ENCODE measurements around the gene EFNA5. TPM values are rescaled to one million over a fixed set of nuclear protein-coding genes. Genes with fewer than 3 reads are reported as not detected.

The EFNA5 gene
- total RNA-seq, 4 donors from 2014 or later, result 2.8 to 5.7 (median 3.7) TPM

DNA sequence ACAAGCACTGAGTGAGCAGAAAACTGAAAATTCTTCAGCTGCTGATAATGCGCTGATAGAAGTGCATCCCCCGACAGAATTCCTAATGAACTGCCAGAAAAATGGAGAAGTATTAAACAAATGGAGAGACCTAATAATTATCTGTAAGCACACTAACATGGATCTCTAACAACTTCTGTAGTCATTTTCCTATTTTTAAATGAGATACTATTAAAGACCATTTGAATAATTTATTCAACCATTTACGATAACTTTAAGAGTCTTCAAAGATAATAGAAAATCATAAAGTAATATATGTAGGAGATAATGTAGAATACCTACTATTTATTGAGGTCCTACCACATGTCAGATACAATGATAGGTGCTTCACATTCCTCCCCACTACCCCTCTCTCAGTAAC lies 72.9 kb downstream of the EFNA5 start:
- no peak for DNase-seq (ENCODE audit: extremely low spot score)
- Histone ChIP-seq H3K4me1 (peaks cover 0 to 10% (median 2%) of the 10 kb centered on the region in 4 donors), H3K36me3 (no peaks in the 10 kb centered on the region), H3K27ac (replicated peaks in 1 of 4) (no peak overlapping the region), H3K27me3 (no peaks in the 10 kb centered on the region), H3K9me3 (no peaks in the 10 kb centered on the region), H3K4me3 (no peak overlapping the region)
- TF ChIP-seq POLR2A (IDR thresholded peaks at IDR 0.05; ENCODE audit: low read depth) (no peak), POLR2AphosphoS5 (IDR thresholded peaks at IDR 0.05) (no peak), EP300 (IDR thresholded peaks at IDR 0.05) (no peak)
- TF ChIP-seq, protein P1, sequence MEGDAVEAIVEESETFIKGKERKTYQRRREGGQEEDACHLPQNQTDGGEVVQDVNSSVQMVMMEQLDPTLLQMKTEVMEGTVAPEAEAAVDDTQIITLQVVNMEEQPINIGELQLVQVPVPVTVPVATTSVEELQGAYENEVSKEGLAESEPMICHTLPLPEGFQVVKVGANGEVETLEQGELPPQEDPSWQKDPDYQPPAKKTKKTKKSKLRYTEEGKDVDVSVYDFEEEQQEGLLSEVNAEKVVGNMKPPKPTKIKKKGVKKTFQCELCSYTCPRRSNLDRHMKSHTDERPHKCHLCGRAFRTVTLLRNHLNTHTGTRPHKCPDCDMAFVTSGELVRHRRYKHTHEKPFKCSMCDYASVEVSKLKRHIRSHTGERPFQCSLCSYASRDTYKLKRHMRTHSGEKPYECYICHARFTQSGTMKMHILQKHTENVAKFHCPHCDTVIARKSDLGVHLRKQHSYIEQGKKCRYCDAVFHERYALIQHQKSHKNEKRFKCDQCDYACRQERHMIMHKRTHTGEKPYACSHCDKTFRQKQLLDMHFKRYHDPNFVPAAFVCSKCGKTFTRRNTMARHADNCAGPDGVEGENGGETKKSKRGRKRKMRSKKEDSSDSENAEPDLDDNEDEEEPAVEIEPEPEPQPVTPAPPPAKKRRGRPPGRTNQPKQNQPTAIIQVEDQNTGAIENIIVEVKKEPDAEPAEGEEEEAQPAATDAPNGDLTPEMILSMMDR (IDR thresholded peaks at IDR 0.05), result no peak
- intact Hi-C loops (cut with DNase I), result no loop called here
- 92% methylated on average over 3 of the region's 3 CpGs for WGBS

DNA sequence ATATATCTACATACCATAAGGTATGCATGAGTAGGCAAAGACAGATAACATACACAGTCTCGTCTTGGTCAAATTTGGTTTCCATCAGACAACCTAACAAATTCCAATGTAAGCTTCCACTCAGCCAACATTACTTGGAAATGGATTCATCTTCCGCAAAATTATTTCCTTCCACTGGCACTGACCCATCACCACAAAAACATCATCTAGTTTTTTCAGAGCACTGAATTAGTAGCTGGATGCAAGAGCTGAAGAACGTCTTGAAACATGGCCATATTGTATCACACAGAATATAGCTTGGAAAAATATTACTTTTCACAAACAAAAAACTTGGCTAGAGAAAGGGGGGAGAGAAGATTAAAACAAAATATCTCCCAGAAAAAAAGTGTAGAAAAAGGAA lies 73.5 kb downstream of the EFNA5 start:
- TF ChIP-seq, protein P1 (IDR thresholded peaks at IDR 0.05), result no peak
- TF ChIP-seq POLR2A (IDR thresholded peaks at IDR 0.05; ENCODE audit: low read depth) (no peak), EP300 (IDR thresholded peaks at IDR 0.05) (no peak), POLR2AphosphoS5 (IDR thresholded peaks at IDR 0.05) (no peak)
- 56% methylated on average over 3 of the region's 3 CpGs for WGBS
- H3K4me1 ChIP-seq, result peaks cover 0 to 10% (median 4%) of the 10 kb centered on the region in 4 donors
- DNase-seq (ENCODE audit: extremely low spot score), result no peak
- H3K36me3 ChIP-seq, result no peaks in the 10 kb centered on the region
- H3K27me3 ChIP-seq, result no peaks in the 10 kb centered on the region
- H3K4me3 ChIP-seq, result no peak overlapping the region
- H3K27ac ChIP-seq (replicated peaks in 1 of 4), result no peak overlapping the region
- intact Hi-C loops (cut with DNase I), result no loop called here
- H3K9me3 ChIP-seq, result no peaks in the 10 kb centered on the region

DNA sequence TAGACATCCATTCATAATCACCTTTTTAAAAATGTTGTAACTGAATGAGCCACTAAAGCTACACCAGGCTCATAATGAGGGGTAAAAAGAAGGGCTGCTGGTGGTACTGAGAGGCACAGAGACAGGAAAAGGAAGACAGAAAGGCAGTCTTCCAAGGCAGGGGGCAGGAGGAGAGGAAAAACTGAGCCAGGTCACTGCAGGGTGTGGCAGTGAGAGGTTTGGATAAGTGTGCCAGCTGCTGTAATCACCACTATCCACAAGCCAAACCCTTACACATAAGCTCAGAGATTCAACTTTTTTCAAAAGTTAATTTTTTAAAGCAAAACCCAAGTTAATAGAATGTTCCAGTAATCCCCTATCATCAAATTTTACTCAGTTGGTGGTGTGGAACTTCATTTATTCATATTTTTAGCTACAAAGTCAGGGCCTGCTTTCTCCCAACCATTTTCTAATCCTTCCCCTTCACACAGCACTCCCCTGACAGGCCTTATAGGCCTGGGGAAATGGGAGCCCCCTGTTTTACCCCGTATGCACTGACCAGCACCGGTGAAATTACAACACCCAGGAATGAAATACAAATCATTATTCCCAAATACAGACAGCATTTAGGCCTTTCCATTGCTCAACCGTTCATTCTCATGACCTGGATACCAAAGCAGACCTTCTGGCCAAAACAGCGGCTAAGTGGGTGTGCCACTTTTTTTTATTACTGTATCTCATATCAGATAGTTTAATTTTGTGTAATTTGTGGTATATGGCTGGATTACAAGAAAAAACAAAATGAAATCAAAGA lies 76.3 kb downstream of the EFNA5 start:
- Histone ChIP-seq H3K4me3 (no peak overlapping the region), H3K27ac (replicated peaks in 1 of 4) (peak overlapping the region in 3 of 4 donors; percentile 7 to 49 (median 25)), H3K36me3 (no peaks in the 10 kb centered on the region), H3K9me3 (no peaks in the 10 kb centered on the region), H3K27me3 (no peaks in the 10 kb centered on the region), H3K4me1 (peaks cover 0 to 8% (median 4%) of the 10 kb centered on the region in 4 donors)
- TF ChIP-seq EP300 (IDR thresholded peaks at IDR 0.05) (no peak), POLR2AphosphoS5 (IDR thresholded peaks at IDR 0.05) (no peak), POLR2A (IDR thresholded peaks at IDR 0.05; ENCODE audit: low read depth) (no peak)
- TF ChIP-seq, protein P1 (IDR thresholded peaks at IDR 0.05), result no peak
- WGBS, result 85% methylated on average over 4 of the region's 4 CpGs
- DNase-seq (ENCODE audit: extremely low spot score), result no peak
- intact Hi-C loops (cut with DNase I), result no loop called here

DNA sequence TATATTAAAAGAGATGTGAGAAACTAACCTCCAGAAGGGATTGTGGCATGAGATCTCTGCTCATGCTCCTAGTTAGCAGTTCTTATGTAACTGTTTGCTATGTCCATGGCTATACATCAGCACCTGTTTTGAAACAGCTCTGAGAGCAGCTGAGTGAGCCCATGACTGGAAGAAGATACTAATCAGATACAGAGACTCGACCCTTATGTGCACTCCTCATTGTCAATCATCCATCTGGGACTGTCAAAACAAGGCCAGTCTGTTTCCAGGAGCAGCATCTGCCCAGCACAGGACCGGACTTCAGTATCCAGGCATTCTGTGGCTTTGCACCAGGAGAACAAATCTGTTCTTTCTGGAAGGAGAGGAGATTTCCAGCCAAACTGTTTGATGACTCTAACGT lies 77.7 kb downstream of the EFNA5 start:
- H3K36me3 ChIP-seq, result no peaks in the 10 kb centered on the region
- H3K4me1 ChIP-seq, result peaks cover 0 to 8% (median 4%) of the 10 kb centered on the region in 4 donors
- WGBS, result 73% methylated on average over 3 of the region's 3 CpGs
- TF ChIP-seq POLR2AphosphoS5 (IDR thresholded peaks at IDR 0.05), result no peak
- TF ChIP-seq, protein P1 (IDR thresholded peaks at IDR 0.05), result no peak
- TF ChIP-seq POLR2A (IDR thresholded peaks at IDR 0.05; ENCODE audit: low read depth), result no peak
- no peak for TF ChIP-seq EP300 (IDR thresholded peaks at IDR 0.05)
- H3K27ac ChIP-seq (replicated peaks in 1 of 4), result peak overlapping the region in 1 of 4 donors; percentile 49
- no peak overlapping the region for H3K4me3 ChIP-seq
- no peak for DNase-seq (ENCODE audit: extremely low spot score)
- intact Hi-C loops (cut with DNase I), result no loop called here
- no peaks in the 10 kb centered on the region for H3K27me3 ChIP-seq
- H3K9me3 ChIP-seq, result no peaks in the 10 kb centered on the region
